Muscle of arm (tissue), 12 donors: ENCODE data around the gene MRGPRE. TPM values are rescaled to one million over a fixed set of nuclear protein-coding genes. Genes with fewer than 3 reads are reported as not detected.

Source experiments
- DNase-seq: peaks from one replicate; pipeline ENCODE4 v3.0.0-alpha.2; 2013
- polyA plus RNA-seq, 12 donors: library from polyadenylated mRNA; unstranded; fragments of 120-200 nt; gene quantifications; one replicate each; pipeline ENCODE4 v1.2.1, GENCODE V29; 2013; ENCODE audit not compliant: insufficient read length in 12 of 12

MRGPRE gene
- polyA plus RNA-seq, 12 donors = not detected

DNA sequence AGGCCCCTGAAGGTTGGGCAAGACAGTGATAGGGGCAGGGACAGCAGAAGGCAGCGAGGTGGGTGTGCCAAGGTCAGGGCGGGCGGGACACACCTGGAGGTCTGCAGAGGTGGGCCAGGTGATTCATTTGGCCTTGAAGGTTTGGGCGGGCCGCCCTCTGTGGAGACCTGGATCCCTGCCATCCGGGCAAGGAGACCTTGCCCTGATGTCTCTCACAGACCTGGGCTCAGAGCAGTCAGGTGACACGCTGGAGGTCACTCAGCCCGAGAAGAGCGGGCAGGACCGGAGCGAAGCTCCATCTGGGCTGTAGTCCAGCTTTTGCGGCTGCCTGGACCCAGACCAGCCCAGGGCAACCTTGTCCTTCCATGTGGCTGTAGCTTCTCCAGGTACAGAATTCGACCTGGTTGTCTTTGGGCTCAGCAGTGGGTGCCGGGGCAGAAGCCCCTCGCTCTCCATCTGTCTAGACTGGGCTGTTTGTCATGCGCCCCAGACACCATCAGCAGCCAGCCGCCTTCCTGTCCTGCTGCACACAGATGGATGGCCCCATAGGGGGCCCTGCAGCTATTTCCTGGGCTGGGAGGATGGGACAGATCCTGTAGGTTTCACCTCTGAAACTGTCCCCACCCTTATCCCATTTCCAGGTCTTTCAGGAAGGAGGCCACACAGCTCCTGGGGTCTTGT, 16.7 kb downstream of the MRGPRE start:
- no peak for DNase-seq

DNA sequence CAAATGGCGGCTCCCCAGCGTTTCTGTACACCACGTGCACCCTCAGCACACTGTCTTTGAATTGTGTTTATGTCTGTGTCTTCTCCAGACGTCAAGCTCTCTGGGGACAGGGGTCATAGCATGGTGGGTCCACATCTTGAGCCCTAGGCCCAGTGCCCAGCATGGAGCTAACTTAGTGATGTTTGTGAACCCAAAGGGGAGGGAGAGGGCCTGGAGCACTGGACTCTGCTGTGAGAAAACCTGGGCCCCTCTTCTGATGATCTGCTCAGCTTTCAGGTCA, 17.9 kb downstream of the MRGPRE start:
- no peak for DNase-seq

DNA sequence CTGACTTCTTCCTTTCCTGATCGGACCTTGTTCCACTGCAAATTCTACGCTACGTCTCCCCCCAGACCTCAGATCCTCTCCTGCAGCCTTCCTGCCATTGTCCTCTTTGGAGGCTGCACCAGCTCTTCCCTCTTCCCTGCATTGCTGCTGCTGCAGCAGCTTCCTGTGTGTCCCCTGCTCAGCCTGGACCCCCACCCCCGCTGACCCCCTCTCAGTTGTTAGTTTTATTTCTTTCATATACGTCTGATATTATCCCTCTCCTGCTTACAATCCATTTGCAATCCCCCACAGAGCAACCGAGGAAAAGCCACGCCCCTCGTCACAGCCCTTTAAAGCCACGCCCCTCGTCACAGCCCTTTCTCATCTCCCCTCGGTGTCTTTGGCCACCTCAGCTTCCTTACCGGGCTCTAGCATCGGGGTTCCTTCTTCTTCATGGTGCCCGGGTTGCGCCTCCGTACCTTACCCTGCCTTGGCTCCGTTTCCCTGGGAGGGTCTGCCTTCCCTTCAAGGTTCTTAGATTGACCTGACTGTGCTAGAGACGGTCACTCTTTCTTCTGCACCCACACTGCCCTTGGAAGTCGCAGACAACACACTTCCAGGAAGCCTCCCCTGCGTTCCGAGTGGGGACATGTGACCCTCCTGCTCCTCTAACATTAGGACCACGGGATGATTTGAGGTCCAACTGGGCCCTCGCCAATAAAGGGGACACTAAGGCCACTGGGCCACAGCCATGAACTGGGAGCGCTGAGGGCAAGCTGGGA, 18.4 kb downstream of the MRGPRE start:
- no peak for DNase-seq

DNA sequence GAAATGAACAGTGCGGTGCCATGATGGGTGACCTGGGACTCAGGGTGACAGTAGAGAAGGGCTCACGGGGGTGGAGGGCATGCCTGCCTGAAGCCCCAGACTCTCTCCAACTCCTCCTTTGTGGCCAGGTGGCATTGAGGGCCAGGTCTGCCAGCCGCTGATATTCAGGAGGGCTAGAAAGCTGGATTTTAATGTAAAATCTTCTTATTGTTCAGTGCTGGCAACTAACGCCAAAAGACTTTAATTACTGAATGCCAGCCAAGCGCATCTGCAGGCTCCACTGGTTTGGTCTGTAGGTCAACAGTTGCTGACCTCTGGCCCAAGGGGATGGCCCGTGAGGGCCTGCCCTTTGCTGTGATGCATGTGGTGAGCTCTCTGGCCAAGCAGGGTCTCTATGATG, 23.9 kb downstream of the MRGPRE start:
- DNase-seq = no peak

DNA sequence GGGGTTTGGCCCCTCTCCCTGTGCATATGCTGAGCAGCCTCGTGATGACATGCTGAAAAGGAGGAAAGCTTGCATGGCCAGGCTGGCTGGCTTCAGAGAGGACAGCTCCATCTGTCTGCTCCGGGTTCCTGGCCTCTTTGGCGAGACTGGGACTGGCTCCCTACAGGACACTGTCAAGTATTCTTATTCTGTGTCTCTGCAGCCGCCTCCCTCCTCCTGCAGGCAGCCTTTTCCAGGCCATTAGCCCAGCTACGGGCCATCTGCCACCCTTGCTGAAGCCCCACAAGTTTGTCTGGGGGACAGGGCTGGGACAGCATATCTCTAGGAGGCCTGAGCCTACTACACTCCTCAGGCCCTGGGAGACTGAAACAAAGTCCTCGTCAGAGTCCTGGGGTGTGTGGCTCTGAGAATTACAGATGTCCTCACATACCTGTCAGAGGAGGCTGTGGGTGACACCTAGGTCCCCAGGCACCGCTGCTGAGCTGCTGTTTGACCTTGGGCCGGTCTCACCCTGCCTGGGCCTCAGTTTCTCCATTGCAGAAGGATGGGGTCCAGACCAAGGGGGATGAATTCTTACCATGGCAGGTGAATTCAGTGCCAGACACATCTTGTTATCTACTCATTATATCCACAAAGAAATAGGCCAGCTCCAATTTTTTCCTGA, 24.6 kb downstream of the MRGPRE start:
- DNase-seq = no peak

DNA sequence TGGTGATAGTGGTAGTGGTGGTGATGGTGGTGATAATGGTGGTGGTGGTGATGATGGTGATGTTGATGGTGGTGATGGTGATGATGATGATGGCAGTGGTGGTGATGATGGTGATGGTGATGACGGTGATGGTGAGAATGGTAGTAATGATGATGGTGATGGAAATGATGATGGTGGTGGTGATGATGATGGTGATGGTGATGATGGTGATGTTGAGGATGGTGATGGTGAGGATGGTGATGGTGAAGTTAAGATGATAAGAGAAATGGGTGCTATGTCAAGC, 25.4 kb downstream of the MRGPRE start:
- DNase-seq = no peak

DNA sequence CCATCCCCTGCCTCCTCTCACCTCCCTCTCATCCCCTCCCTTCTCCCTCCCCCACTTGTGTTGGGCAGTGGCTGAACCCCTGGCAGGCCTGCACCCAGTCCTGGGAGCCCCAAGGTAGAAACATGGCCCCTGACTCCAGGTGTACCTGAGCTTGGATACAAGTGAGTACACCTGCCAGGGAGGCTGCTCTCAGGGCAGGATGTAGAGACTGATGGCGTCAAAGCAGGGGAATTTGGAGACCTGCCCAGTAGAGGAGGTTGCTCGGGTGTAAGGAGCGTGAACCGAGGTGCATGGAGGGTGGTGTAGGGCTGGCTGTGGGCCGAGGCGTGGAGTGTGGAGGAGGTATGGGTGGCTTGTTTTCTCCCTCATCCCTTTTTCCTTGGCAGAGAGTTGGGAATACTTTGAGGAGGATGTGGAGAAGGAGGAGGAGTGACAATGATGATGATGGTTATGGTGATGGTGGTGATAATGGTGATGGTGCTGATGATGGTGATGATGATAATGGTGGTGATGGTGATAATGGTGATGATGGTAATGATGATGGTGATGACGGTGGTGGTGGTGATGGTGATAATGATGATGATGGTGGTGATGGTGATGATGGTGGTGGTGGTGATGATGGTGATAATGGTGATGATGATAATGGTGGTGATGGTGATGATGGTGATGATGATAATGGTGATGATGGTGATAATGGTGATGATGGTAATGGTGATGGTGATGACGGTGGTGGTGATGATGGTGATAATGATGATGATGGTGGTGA, 25.9 kb downstream of the MRGPRE start:
- no peak for DNase-seq

DNA sequence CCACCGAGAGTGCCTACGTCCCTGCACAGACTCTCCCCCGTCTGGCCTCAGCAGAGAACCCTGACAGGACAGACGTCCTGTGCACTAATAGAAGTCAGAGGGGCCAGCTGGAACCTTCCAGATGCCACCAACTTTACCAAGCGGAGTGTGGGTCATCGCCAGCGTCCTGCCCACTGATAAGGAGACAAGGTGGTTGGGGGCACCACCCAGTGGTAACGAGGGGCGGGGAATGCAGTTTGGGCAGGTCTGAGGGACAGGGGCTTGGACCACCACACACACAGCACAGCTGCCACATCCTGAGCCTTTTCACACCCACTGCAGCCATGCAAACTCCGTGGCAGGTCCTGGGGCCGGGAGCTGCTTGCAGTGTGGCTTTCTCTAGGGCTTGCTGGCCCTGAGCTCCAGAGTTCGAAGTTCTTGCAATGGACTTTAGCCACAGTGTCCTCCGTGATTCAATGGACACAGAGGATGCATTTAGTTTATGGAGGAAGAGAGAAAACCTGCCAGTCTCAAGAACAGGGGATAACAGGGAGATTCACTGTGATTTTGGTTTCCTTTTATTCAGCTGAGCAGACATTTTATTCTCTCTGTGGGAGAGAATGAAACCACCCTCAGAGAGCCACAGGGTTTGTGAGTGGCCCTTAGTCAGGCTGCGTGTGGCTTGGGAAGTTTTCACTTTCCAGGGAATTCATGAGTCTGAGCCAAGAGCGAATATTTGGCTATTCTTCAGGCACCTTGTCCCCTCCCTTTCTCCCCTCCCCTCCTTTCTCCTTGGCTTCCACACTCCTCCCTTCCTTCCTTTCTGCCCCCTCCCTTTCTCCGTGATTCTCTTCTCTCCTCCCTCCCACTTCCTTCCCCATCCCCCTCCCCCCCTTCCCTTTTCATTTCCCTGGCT, 26.7 kb downstream of the MRGPRE start:
- DNase-seq = no peak

DNA sequence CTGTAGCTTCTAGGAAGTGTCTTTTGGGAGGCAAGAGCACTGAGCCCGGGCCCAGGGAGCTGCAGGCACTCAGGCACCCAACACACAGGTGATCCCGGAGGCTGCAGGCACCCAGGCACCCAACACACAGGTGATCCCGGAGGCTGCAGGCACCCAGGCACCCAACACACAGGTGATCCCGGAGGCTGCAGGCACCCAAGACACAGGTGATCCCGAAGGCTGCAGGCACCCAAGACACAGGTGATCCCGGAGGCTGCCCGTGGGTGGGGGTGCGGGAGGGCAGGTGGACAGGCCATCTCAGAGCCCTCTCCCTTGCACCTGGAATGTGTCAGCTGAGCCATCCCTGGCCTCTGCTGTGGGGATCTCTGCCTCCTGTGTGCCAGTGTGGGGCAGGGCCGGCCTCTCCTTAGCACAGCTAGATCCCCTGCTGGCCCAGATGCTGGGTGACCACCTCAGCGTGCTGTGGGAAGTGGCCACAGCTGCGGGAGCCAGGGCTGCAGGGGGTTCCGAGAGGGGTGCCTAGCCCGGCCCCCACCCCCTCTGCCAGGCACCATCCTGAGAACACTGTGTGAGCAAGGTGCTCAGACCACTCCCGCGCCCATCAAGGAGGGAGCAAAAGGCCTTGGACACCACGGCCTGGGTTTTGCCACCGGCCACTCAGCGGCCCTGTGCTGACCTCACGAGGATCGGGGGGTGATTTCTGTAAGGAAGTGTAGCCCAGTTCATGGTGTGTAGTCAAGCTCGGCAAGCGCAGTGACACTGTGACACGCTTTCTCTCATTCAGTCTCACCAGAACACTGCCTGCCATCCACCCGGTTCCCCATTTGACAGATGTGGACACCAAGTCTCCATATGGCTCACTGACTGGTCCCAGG, 27.8 kb downstream of the MRGPRE start:
- DNase-seq = no peak

DNA sequence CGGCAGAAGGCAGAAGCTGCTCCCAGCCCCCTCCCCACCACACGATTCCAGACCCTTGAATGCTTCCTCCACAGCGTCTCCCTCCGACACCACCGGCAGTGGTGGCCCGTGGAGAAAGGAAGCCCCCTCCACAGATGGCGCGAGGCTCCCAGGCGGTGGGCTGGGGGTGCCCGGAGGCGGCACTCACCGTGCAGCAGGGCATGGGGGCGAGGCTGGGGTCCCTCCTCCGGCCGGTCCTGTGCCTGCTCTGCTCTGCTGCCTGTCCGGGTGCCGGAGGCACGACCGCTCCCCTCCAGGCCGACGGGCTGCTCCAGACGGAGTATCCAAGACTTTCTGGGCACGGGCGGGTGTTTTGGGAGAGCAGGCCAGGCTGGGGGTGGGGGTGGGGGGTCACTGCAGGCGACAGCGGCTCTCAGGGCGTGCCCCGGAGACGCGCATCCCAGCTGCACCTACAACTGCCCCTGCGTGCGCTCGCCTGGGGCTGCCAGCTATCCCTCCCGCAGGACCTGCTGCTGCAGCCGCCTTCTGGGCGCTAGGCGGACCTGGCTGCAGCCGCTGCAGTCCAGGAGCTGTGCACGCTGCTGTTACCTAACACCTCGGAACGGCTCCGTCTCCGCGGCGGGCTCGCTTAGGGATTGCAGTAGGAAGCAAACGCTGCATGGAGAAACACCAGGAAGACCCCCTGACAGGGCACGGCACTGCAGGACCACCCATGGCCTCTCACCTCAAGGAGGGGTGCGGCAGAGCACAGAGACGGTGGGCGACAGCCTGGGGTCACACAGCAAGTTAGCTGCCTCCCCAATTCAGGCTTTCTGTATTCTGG, 28.8 kb downstream of the MRGPRE start:
- no peak for DNase-seq

DNA sequence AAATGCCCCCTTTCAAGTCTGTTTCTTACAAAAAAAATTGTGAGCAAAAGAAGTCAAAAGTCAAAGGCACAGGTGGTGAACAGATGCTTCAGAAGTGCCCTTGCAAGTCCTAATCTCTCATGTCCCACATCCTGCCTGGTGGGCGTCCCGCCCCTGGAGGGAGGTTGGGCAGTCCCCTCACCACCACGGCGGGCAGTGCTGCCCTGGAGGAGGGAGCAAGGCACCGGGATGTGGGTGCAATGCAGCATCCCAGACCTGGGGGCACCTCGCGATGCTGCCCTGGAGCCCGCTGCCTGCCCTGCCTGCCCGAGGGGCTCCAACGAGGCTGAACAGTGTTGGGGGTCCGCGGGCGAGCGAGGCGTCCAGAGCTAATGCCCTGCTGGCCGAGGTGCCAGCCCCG, 29.5 kb downstream of the MRGPRE start:
- DNase-seq = no peak

DNA sequence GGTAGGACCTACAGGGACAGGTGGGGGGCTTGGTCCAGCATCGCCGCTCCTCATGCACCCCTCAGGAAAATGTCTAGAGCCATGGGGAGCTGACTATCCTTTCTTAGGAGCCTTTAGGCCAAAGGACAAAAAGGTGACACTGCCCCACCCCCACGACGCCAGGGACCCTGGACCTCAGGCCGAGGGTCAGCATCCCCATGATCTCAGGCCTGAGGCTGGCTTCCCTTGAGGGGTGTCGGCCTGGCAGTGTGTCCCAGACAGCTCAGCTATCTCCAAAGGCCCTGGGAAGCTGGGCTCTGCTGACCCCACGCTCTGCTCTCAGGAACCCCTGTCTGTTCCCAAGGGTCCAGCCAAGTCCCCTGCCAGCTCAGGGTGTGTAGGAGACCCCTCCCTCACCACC, 29.9 kb downstream of the MRGPRE start:
- DNase-seq = no peak

DNA sequence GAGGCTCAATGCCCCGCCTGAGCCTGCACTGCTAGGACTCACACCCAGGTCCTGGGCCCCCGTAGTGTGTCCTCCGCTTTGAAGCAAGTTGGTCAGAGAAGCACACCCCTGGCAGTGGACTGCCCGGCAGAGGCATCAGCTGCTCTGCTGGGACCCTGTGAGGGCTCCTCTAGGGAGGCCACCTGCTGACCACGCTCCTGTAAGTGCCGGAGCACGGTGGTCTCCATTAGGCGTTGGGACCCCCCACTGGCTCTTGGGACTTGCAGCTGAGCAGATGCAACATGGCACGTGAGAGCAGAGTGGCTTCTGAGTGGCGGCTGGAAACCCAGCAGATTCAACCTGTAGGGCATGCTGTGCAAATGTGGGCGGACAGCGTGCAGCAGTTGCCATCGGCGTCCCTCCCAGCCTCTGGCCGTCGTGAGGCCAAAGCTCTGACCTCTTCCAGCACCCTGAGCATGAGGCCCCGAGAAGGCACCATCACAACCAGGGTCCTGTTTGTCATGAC, 30.5 kb downstream of the MRGPRE start:
- DNase-seq = no peak

DNA sequence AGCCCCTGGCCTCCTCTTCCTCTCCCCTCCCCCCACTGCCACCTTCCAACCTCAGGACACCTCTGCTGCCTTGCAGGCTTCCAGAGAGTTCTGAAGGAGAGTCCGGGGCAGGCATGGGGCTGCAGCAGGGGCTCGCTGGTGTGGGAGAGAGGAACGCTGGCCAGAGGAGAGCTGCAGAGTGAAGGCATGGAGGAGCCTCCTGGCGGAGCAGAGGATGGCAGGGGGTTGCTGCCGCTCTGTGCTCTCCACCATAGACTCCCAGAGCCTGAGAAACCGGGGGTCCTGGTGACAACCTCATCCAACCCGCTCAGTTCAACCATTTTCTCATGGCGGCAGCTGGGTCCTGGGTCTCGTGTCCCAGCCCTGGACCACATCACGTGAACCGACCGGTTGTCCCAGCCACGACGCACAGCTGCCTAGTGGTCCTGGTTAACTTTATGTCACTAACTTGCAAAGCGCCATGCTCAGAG, 31.1 kb downstream of the MRGPRE start:
- DNase-seq = no peak

DNA sequence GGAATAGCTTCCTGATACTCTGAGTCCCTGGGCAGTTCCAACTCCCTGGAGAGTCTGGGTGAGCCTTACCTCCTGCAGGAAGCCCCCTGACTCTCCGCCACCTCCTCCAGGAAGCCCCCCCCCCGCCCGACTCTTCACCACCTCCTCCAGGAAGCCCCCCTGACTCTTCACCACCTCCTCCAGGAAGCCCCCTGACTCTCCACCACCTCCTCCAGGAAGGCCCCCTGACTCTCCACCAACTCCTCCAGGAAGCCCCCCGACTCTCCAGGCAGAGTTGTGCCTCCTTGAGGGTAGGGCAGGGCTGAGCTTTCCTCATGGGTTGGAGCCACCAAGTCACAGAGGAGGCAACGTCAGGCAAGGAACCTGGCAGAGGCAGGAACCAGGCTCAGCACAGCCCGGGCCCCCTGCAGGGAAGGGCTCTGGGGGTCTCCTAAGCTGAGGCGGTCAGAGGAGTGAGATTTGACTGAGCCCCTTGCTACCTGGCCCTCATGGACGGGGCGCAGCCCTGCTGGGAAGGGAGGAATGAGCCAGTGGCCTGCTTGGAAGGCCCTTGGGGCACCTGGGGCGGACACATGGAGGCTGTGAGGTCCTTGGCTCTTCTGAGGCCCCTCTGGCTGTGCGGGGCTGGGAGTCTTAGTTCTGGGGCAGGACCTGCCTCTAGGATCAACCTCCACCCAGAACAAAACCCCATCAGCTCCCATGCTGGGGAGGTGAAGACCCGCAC, 31.7 kb downstream of the MRGPRE start:
- DNase-seq = no peak

DNA sequence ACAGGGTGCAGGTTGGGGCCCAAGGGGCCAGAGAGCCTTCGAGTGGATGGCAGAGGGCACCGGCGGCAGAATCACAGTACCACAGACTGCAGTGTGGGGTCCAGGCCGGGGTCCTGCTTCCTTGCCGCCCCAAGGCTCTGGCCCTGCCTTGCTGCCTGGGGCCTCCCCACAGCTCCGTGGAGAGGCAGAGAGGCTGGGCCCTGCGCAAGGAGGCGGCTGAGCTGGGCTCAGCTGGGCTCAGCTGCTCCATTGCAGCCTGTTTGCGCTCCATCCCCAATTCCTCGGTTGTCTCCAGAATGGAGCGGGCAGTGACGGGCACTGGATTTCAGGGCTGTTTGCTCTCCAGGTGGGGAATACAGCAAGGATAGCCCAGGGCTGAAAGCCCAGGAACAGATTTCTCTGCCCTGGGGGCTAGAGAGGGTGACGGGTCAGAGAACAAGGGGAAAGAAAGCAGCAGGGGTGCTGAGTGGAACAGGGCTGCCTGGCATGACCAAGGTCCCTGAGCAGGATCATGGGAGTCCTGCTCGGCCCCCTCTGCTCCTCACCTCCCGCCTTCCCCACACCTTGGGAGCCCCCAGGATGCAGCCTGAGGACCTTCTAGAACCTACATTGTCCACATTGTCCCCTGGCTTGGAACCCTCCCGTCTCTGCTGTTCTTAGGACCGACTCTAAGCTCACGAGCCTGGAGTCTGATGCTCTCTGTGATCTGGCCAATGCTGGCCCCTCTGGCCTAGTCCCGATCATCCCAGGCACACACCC, 32.5 kb downstream of the MRGPRE start:
- DNase-seq = no peak

DNA sequence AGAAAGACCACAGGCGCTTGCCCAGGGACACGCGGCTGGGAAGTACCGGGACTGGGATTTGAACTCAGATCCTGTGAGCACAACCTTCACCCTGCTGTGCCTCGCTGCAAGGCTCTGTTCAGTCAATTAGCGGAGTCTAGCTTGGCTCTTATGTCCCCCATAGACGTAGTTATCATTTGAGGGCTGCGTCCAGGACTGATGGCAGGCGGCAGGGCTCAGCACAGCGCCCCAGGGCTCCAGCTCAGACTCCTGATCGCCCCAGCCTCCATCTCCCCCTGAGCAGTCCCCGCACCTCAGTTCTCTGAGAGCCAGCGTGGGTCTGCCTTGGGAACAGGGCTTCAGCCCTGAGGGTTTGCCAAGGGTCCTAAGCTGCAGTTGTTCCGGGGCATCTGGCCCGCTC, 33.4 kb downstream of the MRGPRE start:
- DNase-seq = no peak
